Spinal cord (tissue), 10 donors: ENCODE data around the gene PTPN2. TPM values are rescaled to one million over a fixed set of nuclear protein-coding genes. Genes with fewer than 3 reads are reported as not detected.
"Not testable (repeated sequence)": the region's sequence is repeated elsewhere in the genome, so short reads cannot be mapped to it uniquely, and the experiment has no call there.

Experiments used
- DNase-seq, 6 donors: peaks; one replicate each; pipeline versions ENCODE4 v3.0.0 to v3.0.0-alpha.2; 2013 to 2015; ENCODE audit warnings: low spot score in 6 of 6, low read depth in 4 of 6
- H3K27ac ChIP-seq: one replicate; pipeline ENCODE4 v1.5.1; 2013; ENCODE audit warnings: low read depth, low read length, control low read depth
- H3K27me3 ChIP-seq: one replicate; pipeline ENCODE4 v1.6.1; 2013; ENCODE audit warnings: low read length; ENCODE audit not compliant: control insufficient read depth, insufficient read depth
- H3K36me3 ChIP-seq: one replicate; pipeline ENCODE4 v1.6.1; 2013; ENCODE audit warnings: low read length; ENCODE audit not compliant: control insufficient read depth, insufficient read depth
- H3K4me1 ChIP-seq: one replicate; pipeline ENCODE4 v1.6.1; 2013; ENCODE audit warnings: low read length; ENCODE audit not compliant: control insufficient read depth, insufficient read depth
- H3K4me3 ChIP-seq: one replicate; pipeline ENCODE4 v1.5.1; 2013; ENCODE audit warnings: low read depth, low read length, control low read depth
- H3K9me3 ChIP-seq: one replicate; pipeline ENCODE4 v1.6.1; 2013; ENCODE audit warnings: low read length; ENCODE audit not compliant: control insufficient read depth, insufficient read depth
- WGBS: methylation state at CpG from one replicate; pipeline ENCODE4 v1.1.5; 2013; ENCODE audit warnings: missing lambda C conversion rate; ENCODE audit not compliant: insufficient coverage; 5-methylcytosine and 5-hydroxymethylcytosine counted together
- polyA plus RNA-seq, 2 donors: library from polyadenylated mRNA; unstranded; fragments of 120-200 nt; gene quantifications; one replicate each; pipeline ENCODE4 v1.2.1, GENCODE V29; 2013; ENCODE audit not compliant: insufficient read length in 2 of 2
- total RNA-seq, 2 donors: library from RNA; depleted of rRNA in 1 of 2; stranded (reverse); fragments of 120-200 nt in 1 of 2; fragments of >200 nt in 1 of 2; gene quantifications; one replicate each; pipeline versions ENCODE4 v1.2.3 to v1.2.4, GENCODE V29; 2013 to 2014
- donor health status: healthy.

PTPN2 gene
- total and polyA plus RNA-seq, 4 donors = 28.4 to 40.9 (median 31.3) TPM

GRCh38 chr18:12882453-12883371 is 1.3 kb downstream of the PTPN2 start:
- DNase-seq = peak in 3 of 6 donors; percentile 17 to 42 (median 35)
- no peaks in the 10 kb centered on the region for H3K36me3 ChIP-seq
- under 1% methylated on average over 14 of the region's 22 CpGs for WGBS

GRCh38 chr18:12880541-12880910 is 3.5 kb downstream of the PTPN2 start:
- WGBS = 89% methylated on average over 2 of the region's 2 CpGs
- Histone ChIP-seq H3K4me1 (peaks cover 6% of the 10 kb centered on the region), H3K27ac (no peak overlapping the region), H3K27me3 (no peaks in the 10 kb centered on the region), H3K36me3 (no peaks in the 10 kb centered on the region), H3K4me3 (no peak overlapping the region), H3K9me3 (no peaks in the 10 kb centered on the region)
- DNase-seq = no peak

More at GRCh38 chr18:12882453-12883371, 1.3 kb downstream of the PTPN2 start:
- H3K4me1 ChIP-seq = peaks cover 6% of the 10 kb centered on the region
- no peaks in the 10 kb centered on the region for H3K9me3 ChIP-seq
- peak overlapping the region; percentile 99 for H3K27ac ChIP-seq
- H3K4me3 ChIP-seq = peak overlapping the region; percentile 79
- no peaks in the 10 kb centered on the region for H3K27me3 ChIP-seq

GRCh38 chr18:12879840-12880540 is 4.0 kb downstream of the PTPN2 start:
- no peak overlapping the region for H3K27ac ChIP-seq
- DNase-seq = peak in 2 of 6 donors; percentile 37
- H3K36me3 ChIP-seq = no peaks in the 10 kb centered on the region
- no peak overlapping the region for H3K4me3 ChIP-seq
- peaks cover 6% of the 10 kb centered on the region for H3K4me1 ChIP-seq
- no peaks in the 10 kb centered on the region for H3K27me3 ChIP-seq
- 88% methylated on average over 5 of the region's 8 CpGs for WGBS
- no peaks in the 10 kb centered on the region for H3K9me3 ChIP-seq

GRCh38 chr18:12874992-12875391 is 9.0 kb downstream of the PTPN2 start:
- H3K4me1 ChIP-seq, H3K4me3 ChIP-seq, H3K27ac ChIP-seq, H3K27me3 ChIP-seq, DNase-seq, H3K36me3 ChIP-seq, H3K9me3 ChIP-seq: not testable (repeated sequence)
- no CpG with 5 or more reads among the region's 2 CpGs for WGBS

- H3K27me3 ChIP-seq, H3K9me3 ChIP-seq, H3K4me1 ChIP-seq, H3K4me3 ChIP-seq, DNase-seq, H3K36me3 ChIP-seq, H3K27ac ChIP-seq: not testable (repeated sequence)
- 96% methylated on average over 13 of the region's 48 CpGs for WGBS
These were observed 10.0 kb downstream of the PTPN2 start for GRCh38 chr18:12873961-12874567.

- Histone ChIP-seq H3K4me3 (no peak overlapping the region), H3K9me3 (no peaks in the 10 kb centered on the region), H3K27ac (no peak overlapping the region), H3K27me3 (no peaks in the 10 kb centered on the region), H3K4me1 (no peaks in the 10 kb centered on the region), H3K36me3 (no peaks in the 10 kb centered on the region)
- 80% methylated on average over 2 of the region's 5 CpGs for WGBS
- no peak for DNase-seq
These were observed 11.6 kb downstream of the PTPN2 start for GRCh38 chr18:12872408-12872807.

GRCh38 chr18:12868576-12868975 is 15.5 kb downstream of the PTPN2 start:
- no peak for DNase-seq
- Histone ChIP-seq H3K9me3 (no peaks in the 10 kb centered on the region), H3K27ac (no peak overlapping the region), H3K4me1 (no peaks in the 10 kb centered on the region), H3K36me3 (no peaks in the 10 kb centered on the region), H3K27me3 (no peaks in the 10 kb centered on the region), H3K4me3 (no peak overlapping the region)
- WGBS = 100% methylated on average over 12 of the region's 12 CpGs

- Histone ChIP-seq H3K27ac (no peak overlapping the region), H3K4me1 (no peaks in the 10 kb centered on the region), H3K36me3 (no peaks in the 10 kb centered on the region), H3K4me3 (no peak overlapping the region), H3K27me3 (no peaks in the 10 kb centered on the region), H3K9me3 (no peaks in the 10 kb centered on the region)
- WGBS = 80% methylated on average over 3 of the region's 7 CpGs
- no peak for DNase-seq
These were observed 16.5 kb downstream of the PTPN2 start for GRCh38 chr18:12867441-12868123.

GRCh38 chr18:12863687-12864216 is 20.3 kb downstream of the PTPN2 start:
- Histone ChIP-seq H3K27me3 (no peaks in the 10 kb centered on the region), H3K4me1 (no peaks in the 10 kb centered on the region), H3K27ac (no peak overlapping the region), H3K36me3 (no peaks in the 10 kb centered on the region), H3K4me3 (no peak overlapping the region), H3K9me3 (no peaks in the 10 kb centered on the region)
- WGBS = no CpG with 5 or more reads among the region's 3 CpGs
- no peak for DNase-seq
